Measurements from ENCODE around the gene PGK1. TPM values are rescaled to one million over a fixed set of nuclear protein-coding genes. Genes with fewer than 3 reads are reported as not detected.
"Not testable (repeated sequence)": the region's sequence is repeated elsewhere in the genome, so short reads cannot be mapped to it uniquely, and the experiment has no call there.

The PGK1 gene
- total RNA-seq, 1 experiment from 2014 or later: 492 TPM

- TF ChIP-seq EZH2phosphoT487 (IDR thresholded peaks at IDR 0.05; ENCODE audit: borderline replicate concordance): no peak
- no peak for TF ChIP-seq ZBTB33 (IDR thresholded peaks at IDR 0.05; ENCODE audit: extremely low read depth, insufficient replicate concordance, low read length)
- TF ChIP-seq EZH2 (IDR thresholded peaks at IDR 0.05): no peak
- no peak for TF ChIP-seq SIN3A (IDR thresholded peaks at IDR 0.05; ENCODE audit: low read depth)
- no peak for TF ChIP-seq EGR1 (IDR thresholded peaks at IDR 0.05; ENCODE audit: low read depth)
- TF ChIP-seq ZFX (IDR thresholded peaks at IDR 0.05): no peak
- TF ChIP-seq TCF7L2 (IDR thresholded peaks at IDR 0.05; ENCODE audit: borderline replicate concordance, extremely low read depth, insufficient read depth, insufficient read length): no peak
- TF ChIP-seq YY1 (IDR thresholded peaks at IDR 0.05; ENCODE audit: extremely low read depth, insufficient replicate concordance, low read depth, low read length): no peak
- no peak for TF ChIP-seq RAD21 (IDR thresholded peaks at IDR 0.05; ENCODE audit: low read depth)
- TF ChIP-seq JUND (IDR thresholded peaks at IDR 0.05): no peak
Observed at GRCh38 chrX:78071331-78071730, 32.7 kb upstream of the PGK1 start (continued).

- H3K4me3 ChIP-seq (replicated peaks in 1 of 2; ENCODE audit: low read depth in 1 of 2, low read length in 2 of 2); H4K20me1 ChIP-seq (ENCODE audit: insufficient read depth); CTCF ChIA-PET; RAD21 ChIA-PET (ENCODE audit: low non-redundant PET in 1 of 2, low total read pairs in 2 of 2, uncharacterized antibody in 2 of 2, unreplicated experiment in 2 of 2); H3K9ac ChIP-seq (ENCODE audit: low read length); ATAC-seq; H2AFZ ChIP-seq (ENCODE audit: low read depth, low read length, poor library complexity, severe bottlenecking); H3K79me2 ChIP-seq (ENCODE audit: insufficient read depth, low read length); H3K9me2 ChIP-seq (ENCODE audit: insufficient read depth); intact Hi-C loops (cut with micrococcal nuclease); POLR2A ChIA-PET; H3K36me3 ChIP-seq (ENCODE audit: control insufficient read depth in 1 of 2, insufficient read depth in 2 of 2, low read length in 2 of 2); H3K4me2 ChIP-seq (ENCODE audit: low read length); H3K9me3 ChIP-seq (ENCODE audit: control insufficient read depth in 1 of 2, insufficient read depth in 1 of 2, low read depth in 1 of 2, low read length in 2 of 2); BruUV-seq (replicated peaks); DNase-seq (ENCODE audit: low read depth, low spot score); H3K27me3 ChIP-seq (ENCODE audit: insufficient read depth, low read length); H3K27ac ChIP-seq (ENCODE audit: low read depth, low read length): not testable (repeated sequence)
- H3K4me1 ChIP-seq (ENCODE audit: control insufficient read depth in 1 of 2, insufficient read depth in 2 of 2, low read length in 2 of 2): peaks cover 8 to 18% of the 10 kb centered on the region in 2 experiments
Observed at GRCh38 chrX:78073147-78074077, 30.6 kb upstream of the PGK1 start.
